ENCODE data around the gene ACTBL2.

DNA sequence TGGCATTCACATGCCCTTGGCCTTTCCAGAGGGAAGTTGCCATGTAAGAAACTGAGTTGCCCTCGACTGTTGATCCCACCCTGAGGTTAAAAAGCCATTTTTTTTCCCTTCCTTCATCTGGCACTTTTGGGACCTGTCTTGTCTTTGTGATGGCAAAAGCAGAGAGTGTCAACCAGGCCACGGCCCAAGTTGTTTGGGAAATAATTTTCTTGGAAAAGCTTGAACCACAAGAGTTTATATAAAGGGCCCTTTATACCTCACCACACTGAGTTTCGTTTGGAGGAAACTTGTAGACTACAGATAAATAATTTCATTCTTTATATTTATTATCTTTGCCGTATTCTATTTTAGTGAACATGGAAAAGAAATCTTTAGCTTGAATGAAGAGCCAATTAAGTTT, 34.3 kb downstream of the ACTBL2 start:
- TF ChIP-seq YY1 (IDR thresholded peaks at IDR 0.05; ENCODE audit: low read depth) (no peak), MAX (IDR thresholded peaks at IDR 0.05; ENCODE audit: low read depth) (no peak), TAF1 (IDR thresholded peaks at IDR 0.05; ENCODE audit: borderline replicate concordance, low read depth, low read length) (no peak), RFX5 (IDR thresholded peaks at IDR 0.05; ENCODE audit: low read length) (no peak), TCF12 (IDR thresholded peaks at IDR 0.05) (no peak)
- TF ChIP-seq, protein P1, sequence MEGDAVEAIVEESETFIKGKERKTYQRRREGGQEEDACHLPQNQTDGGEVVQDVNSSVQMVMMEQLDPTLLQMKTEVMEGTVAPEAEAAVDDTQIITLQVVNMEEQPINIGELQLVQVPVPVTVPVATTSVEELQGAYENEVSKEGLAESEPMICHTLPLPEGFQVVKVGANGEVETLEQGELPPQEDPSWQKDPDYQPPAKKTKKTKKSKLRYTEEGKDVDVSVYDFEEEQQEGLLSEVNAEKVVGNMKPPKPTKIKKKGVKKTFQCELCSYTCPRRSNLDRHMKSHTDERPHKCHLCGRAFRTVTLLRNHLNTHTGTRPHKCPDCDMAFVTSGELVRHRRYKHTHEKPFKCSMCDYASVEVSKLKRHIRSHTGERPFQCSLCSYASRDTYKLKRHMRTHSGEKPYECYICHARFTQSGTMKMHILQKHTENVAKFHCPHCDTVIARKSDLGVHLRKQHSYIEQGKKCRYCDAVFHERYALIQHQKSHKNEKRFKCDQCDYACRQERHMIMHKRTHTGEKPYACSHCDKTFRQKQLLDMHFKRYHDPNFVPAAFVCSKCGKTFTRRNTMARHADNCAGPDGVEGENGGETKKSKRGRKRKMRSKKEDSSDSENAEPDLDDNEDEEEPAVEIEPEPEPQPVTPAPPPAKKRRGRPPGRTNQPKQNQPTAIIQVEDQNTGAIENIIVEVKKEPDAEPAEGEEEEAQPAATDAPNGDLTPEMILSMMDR (IDR thresholded peaks at IDR 0.05), result no peak
- TF ChIP-seq, protein P2, sequence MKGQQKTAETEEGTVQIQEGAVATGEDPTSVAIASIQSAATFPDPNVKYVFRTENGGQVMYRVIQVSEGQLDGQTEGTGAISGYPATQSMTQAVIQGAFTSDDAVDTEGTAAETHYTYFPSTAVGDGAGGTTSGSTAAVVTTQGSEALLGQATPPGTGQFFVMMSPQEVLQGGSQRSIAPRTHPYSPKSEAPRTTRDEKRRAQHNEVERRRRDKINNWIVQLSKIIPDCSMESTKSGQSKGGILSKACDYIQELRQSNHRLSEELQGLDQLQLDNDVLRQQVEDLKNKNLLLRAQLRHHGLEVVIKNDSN (IDR thresholded peaks at IDR 0.05; ENCODE audit: borderline replicate concordance, low read depth), result no peak
- TF ChIP-seq, protein P3, sequence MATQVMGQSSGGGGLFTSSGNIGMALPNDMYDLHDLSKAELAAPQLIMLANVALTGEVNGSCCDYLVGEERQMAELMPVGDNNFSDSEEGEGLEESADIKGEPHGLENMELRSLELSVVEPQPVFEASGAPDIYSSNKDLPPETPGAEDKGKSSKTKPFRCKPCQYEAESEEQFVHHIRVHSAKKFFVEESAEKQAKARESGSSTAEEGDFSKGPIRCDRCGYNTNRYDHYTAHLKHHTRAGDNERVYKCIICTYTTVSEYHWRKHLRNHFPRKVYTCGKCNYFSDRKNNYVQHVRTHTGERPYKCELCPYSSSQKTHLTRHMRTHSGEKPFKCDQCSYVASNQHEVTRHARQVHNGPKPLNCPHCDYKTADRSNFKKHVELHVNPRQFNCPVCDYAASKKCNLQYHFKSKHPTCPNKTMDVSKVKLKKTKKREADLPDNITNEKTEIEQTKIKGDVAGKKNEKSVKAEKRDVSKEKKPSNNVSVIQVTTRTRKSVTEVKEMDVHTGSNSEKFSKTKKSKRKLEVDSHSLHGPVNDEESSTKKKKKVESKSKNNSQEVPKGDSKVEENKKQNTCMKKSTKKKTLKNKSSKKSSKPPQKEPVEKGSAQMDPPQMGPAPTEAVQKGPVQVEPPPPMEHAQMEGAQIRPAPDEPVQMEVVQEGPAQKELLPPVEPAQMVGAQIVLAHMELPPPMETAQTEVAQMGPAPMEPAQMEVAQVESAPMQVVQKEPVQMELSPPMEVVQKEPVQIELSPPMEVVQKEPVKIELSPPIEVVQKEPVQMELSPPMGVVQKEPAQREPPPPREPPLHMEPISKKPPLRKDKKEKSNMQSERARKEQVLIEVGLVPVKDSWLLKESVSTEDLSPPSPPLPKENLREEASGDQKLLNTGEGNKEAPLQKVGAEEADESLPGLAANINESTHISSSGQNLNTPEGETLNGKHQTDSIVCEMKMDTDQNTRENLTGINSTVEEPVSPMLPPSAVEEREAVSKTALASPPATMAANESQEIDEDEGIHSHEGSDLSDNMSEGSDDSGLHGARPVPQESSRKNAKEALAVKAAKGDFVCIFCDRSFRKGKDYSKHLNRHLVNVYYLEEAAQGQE (IDR thresholded peaks at IDR 0.05; ENCODE audit: low read depth, low read length), result no peak
